HG02970 (cell line): Measurements from ENCODE around the gene CDC25C.
A peak's percentile ranks its signal among the peaks of the same experiment; 100 is the strongest.
"Not testable (repeated sequence)": the region's sequence is repeated elsewhere in the genome, so short reads cannot be mapped to it uniquely, and the experiment has no call there.

Experiments
- ATAC-seq: cut with Tn5 transposase; IDR thresholded peaks from one replicate; pipeline ENCODE4 v1.9.1; 2021; ENCODE audit warnings: mild to moderate bottlenecking, moderate library complexity, moderate number of reproducible peaks; ENCODE audit not compliant: unreplicated experiment, low FRiP score

The CDC25C gene

GRCh38 chr5:138349852-138350562, 18.4 kb upstream of the CDC25C start:
- ATAC-seq: no peak

DNA sequence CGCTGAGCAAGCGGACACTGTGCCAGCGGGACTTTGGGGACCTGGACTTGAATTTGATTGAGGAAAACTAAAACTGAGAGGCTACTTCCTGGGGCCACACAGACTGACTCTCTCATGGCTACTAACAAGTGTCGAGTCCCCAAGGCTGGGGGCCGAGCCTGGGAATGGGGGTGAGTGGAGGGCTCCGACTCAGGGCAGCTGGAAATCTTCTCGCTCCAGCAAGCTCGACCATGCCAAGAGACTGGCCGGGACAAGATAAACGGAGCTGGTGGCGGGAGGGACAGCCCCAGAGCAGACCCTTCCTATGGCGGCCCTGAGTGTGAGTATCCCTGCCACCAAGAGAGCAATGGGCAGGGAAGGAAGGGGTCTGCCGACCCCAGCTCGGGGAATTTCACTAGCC, 15.3 kb upstream of the CDC25C start:
- no peak for ATAC-seq

GRCh38 chr5:138344887-138345622, 13.5 kb upstream of the CDC25C start:
- ATAC-seq: no peak

- ATAC-seq: no peak
Observed at GRCh38 chr5:138340008-138340407, 8.4 kb upstream of the CDC25C start.

- ATAC-seq: no peak
Observed at GRCh38 chr5:138339464-138339863, 7.9 kb upstream of the CDC25C start.

DNA sequence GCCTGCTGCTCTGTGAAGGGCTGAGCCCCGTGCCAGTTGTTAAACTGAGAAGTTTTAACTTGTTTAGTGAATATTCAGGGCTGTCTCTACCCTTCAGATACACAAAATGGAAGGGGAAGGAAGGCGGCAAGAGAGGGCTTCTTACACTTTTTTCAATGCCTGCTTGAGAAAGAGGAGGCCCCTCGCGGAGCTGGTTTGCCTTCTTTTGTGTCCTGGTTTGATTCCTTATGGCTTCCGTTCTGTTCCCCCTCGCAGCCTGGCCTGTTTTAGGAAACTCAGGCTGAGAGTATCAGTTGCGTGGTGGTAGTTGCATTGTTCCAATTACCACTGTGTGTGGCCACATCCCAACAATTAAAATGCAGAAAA, 7.5 kb upstream of the CDC25C start:
- ATAC-seq: no peak

- ATAC-seq: peak; percentile 7
Observed at GRCh38 chr5:138338411-138339090, 6.9 kb upstream of the CDC25C start.

- ATAC-seq: peak; percentile 78
Observed at GRCh38 chr5:138337685-138338410, 6.2 kb upstream of the CDC25C start, which contains the start of gene FAM53C. Gene FAM53C, plus strand, starts transcription at chr5:138338266. Its CDS starts 3,070 bp downstream, at chr5:138341336.

GRCh38 chr5:138336952-138337684, 5.5 kb upstream of the CDC25C start:
- peak; percentile 9 for ATAC-seq

DNA sequence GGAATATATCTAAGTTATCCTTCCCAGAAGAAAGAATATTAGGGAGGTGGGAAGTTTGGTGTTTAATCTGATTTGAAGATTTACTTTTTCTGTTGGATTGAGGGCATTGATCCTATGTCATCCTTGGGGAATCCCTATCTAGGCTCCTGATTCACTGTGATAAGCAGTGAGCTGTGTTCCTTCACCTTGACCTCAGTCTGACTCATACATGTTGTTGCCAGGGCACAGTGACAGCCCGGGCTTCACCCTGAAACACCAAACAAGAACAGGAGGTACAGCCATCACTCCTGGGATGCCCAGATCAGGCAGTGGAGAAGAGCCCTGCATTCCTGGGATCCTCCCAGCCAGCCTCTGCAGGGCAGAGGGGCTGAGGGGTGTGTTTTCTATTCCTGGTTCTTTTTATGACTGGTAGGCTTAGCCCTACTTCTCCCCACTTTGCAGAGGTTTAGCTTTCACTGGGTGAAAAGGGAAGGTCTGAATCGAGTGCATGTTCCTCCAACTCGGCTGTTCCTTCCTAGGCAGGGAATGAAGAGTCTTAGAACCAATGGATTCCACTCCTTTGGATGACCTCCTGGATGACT, 3.4 kb upstream of the CDC25C start:
- no peak for ATAC-seq

DNA sequence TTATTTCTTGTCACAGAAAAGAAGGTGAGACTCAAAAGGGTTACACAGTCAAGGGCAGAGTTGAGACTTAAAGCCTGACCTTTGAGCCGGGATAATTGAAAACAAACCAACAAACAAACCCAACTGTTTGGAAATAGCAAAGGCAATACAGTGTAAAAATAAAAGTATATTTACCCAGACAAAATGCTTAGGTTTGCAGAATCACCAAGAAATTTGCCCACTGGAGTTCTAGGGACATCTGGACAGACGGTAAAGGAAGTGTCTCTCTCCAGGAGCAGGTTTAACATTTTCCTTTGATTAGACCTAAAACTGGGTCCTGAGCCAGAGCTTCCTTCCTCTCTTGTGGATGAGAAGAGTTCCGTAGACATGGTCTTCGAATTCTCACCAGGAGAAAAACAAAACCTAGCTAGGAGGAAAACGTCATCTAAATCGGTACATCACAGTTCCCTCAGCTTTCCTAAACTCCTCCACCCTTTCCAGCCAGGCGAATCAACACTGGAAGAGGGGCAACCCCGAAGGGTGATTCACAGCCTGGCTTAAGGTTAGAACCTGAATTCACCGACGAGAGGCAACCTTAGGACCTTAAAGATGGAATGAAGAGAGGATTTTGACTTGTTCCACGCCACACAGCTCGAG, 673 bp downstream of the CDC25C start:
- ATAC-seq: no peak

DNA sequence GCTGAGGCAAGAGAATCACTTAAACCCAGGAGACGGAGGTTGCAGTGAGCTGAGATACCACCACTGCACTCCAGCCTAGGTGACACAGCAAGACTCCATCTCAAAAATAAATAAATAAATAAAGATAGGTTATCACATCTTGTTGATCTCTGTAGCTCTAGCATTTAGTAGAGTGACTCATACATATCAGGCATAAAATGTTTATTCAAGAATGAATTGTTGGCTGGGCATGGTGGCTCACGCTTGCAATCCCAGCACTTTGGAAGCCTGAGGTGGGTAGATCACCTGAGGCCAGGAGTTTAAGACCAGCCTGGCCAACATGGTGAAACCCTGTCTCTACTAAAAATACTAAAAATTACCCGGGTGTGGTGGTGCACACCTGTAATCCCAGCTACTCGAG, 13.4 kb downstream of the CDC25C start:
- ATAC-seq: not testable (repeated sequence)

- no peak for ATAC-seq
Observed at GRCh38 chr5:138316355-138316754, 15.2 kb downstream of the CDC25C start.

DNA sequence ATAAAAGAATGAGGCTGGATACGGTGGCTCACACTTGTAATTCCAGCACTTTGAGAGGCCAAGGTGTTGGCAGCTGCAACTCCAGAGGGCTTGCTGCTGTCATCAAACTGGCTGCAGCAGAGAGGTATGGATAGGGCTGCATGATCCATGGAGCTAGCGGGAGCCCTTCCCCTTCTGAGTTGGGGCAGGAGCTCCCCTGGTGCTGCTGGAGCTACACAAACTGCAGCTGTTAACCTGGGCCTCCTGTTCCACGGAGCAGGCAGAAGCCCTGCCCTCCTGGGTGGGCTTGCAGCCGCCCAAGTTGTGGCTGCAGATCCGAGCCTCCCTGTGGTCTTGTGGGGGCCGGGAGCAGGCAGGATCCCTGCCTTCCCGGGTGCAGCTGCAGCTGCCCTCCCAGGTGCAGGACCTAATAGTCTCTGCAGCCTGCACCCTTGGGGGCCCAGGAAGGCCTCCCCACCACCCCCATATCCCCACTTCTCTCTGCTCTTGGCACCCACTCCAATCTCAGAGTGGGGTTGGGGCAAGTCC, 15.8 kb downstream of the CDC25C start:
- ATAC-seq: no peak

GRCh38 chr5:138305797-138306196, 25.8 kb downstream of the CDC25C start:
- no peak for ATAC-seq

GRCh38 chr5:138303372-138303771, 28.2 kb downstream of the CDC25C start:
- ATAC-seq: no peak

- no peak for ATAC-seq
Observed at GRCh38 chr5:138289296-138289695, 42.3 kb downstream of the CDC25C start.

GRCh38 chr5:138287246-138287645, 44.4 kb downstream of the CDC25C start:
- no peak for ATAC-seq
